Fibroblast of gingiva (primary cell): ENCODE measurements around the gene ERO1A.

Experiments used
- DNase-seq: peaks from one replicate; pipeline ENCODE4 v3.0.0-alpha.2; 2011; ENCODE audit warnings: low read depth

The ERO1A gene

DNA sequence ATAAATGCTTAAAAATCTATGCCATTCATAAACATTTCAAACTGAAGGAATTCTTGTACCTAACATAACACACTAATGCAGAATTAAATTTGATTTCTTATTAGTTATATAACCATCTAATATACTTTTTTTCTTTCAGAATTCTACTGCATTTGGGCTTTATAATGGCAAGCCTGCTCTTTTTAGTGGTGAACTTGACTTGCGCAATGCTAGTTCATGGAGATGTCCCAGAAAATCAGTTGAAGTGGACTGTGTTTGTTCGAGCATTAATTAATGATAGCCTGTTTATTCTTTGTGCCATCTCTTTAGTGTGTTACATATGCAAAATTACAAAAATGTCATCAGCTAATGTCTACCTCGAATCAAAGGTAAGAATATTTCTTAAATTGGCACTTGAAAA lies 95.4 kb downstream of the ERO1A start:
- no peak for DNase-seq

DNA sequence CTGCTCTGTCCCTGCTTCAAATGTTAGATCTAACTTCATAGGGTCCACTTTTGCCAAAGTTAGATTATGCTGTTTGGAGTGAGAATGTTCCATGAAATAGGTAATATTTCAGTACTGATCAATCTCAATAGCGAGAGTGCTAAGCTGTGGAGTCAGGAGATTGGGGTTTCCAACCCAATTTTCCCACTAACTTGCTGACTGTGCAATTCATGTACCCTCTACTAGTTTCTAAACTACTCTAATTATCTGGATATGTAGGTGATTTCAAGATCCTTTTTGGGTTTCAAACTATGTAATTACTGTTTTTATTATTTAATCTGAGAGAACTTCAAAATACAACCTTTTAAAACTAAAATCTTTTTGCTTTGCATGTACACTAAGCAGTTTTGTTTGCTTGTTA lies 96.8 kb downstream of the ERO1A start:
- DNase-seq = no peak

DNA sequence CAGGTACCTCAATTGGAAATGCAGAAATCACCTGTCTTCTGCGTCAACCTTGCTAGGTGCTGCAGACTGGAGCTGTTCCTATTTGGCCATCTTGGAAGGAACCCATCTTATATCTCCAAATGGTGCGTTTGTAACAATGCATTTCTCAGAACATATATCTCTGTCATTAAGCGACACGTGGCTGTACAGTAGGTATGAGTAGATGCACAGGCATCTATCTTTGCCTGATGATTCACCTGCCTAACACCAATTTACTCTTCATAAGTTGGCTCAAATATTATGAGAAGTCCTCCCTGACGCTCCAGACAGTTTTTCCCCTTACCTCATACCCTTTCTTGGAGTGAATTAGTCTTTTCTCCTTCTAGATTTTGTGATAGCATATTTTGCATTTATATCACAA lies 98.5 kb downstream of the ERO1A start:
- no peak for DNase-seq

GRCh38 chr14:52596320-52596719 lies 99.0 kb downstream of the ERO1A start:
- DNase-seq = no peak

DNA sequence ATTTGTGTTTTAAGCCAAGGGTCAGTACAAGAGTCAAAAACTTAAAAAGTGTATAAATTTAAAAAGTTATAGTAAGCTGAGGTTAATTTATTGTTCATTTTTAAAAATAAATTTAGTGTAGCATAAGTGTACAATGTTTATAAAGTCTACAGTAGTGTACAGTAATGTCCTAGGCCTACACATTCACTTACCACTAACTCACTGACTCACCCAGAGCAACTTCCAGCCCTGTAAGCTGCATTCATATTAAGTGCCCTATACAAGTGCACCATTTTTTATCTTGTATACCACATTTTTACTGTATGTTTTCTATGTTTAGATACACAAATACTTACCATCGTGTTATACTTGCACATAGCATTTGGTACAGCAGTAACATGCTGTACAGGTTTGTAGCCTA lies 105.0 kb downstream of the ERO1A start:
- no peak for DNase-seq
